Uterus (tissue), 2 donors: Measurements from ENCODE around the gene NACC2.

ENCODE experiments used
- POLR2A ChIP-seq, 2 donors: fragments of 450-650 bp; IDR thresholded peaks; one replicate each; pipeline ENCODE4 v1.6.1; 2016; ENCODE audit warnings: antibody characterized with exemption in 2 of 2, mild to moderate bottlenecking in 1 of 2, moderate library complexity in 1 of 2
- TF ChIP-seq, protein P1 (sequence below), 4 experiments: fragments of 200-600 bp in 2 of 4; fragments of 450-650 bp in 2 of 4; sonication (generic) in 2 of 4; IDR thresholded peaks; one replicate each; pipeline ENCODE4 v1.5.1; 2016 to 2019; ENCODE audit warnings: antibody characterized with exemption in 4 of 4, mild to moderate bottlenecking in 2 of 4, moderate library complexity in 1 of 4

DNA sequence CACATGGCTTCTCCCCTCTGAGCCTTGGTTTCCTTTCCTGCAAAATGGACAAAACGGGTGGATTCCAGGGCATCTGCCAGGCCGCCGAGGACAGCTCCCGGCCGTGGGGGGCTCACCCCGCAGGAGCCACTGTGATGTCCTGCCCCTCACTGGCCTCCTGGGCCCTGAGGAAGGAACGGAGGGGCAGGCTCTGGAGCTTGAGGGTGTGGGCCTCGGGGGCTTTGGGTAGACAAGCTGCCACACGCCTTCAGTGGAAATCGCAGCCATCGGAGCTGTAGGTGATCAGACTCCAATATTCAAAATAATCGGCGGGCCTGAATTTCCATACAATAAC lies 101.7 kb downstream of the NACC2 start:
- TF ChIP-seq, protein P1, sequence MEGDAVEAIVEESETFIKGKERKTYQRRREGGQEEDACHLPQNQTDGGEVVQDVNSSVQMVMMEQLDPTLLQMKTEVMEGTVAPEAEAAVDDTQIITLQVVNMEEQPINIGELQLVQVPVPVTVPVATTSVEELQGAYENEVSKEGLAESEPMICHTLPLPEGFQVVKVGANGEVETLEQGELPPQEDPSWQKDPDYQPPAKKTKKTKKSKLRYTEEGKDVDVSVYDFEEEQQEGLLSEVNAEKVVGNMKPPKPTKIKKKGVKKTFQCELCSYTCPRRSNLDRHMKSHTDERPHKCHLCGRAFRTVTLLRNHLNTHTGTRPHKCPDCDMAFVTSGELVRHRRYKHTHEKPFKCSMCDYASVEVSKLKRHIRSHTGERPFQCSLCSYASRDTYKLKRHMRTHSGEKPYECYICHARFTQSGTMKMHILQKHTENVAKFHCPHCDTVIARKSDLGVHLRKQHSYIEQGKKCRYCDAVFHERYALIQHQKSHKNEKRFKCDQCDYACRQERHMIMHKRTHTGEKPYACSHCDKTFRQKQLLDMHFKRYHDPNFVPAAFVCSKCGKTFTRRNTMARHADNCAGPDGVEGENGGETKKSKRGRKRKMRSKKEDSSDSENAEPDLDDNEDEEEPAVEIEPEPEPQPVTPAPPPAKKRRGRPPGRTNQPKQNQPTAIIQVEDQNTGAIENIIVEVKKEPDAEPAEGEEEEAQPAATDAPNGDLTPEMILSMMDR (IDR thresholded peaks at IDR 0.05) = no peak
- TF ChIP-seq POLR2A (IDR thresholded peaks at IDR 0.05) = no peak
